Activated CD8-positive, alpha-beta memory T cell treated with anti-CD3 and anti-CD28 coated beads for 4 hours (primary cell): ENCODE results near the gene CLCNKB.
"Not testable (repeated sequence)": the region's sequence is repeated elsewhere in the genome, so short reads cannot be mapped to it uniquely, and the experiment has no call there.

ENCODE experiments used
- DNase-seq, 2 donors: peaks; one replicate each; pipeline ENCODE4 v3.0.0-alpha.2; 2020; ENCODE audit warnings: low read depth in 2 of 2

CLCNKB gene

GRCh38 chr1:16043521-16043920 lies at the start of gene CLCNKB:
Gene CLCNKB, plus strand, starts transcription at chr1:16043782. Its CDS starts 711 bp downstream, at chr1:16044493.
- no peak for DNase-seq

DNA sequence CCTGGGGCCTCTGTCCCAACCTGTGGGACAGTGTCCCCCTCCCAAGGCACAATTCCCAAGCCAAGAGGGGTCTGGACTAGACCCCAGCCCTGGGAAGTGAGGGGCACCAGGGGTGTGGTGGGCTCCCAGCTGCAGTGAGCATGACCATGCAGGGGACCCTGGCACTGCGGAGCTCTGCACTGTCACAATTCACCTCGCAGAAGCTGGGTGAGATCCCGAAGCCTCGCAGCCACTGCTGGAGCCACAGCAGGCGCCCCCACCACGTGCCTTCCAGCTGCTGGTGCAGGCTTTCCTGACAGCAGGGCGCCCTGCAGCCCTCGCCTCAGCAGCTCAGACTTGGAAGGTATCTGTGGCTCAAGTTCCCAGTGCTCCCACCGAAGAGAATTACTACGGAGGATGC lies 49.5 kb upstream of the CLCNKB start:
- no peak for DNase-seq

GRCh38 chr1:15994590-15995351 lies 48.8 kb upstream of the CLCNKB start:
- no peak for DNase-seq

GRCh38 chr1:15997076-15997585 lies 46.5 kb upstream of the CLCNKB start:
- DNase-seq, result no peak

DNA sequence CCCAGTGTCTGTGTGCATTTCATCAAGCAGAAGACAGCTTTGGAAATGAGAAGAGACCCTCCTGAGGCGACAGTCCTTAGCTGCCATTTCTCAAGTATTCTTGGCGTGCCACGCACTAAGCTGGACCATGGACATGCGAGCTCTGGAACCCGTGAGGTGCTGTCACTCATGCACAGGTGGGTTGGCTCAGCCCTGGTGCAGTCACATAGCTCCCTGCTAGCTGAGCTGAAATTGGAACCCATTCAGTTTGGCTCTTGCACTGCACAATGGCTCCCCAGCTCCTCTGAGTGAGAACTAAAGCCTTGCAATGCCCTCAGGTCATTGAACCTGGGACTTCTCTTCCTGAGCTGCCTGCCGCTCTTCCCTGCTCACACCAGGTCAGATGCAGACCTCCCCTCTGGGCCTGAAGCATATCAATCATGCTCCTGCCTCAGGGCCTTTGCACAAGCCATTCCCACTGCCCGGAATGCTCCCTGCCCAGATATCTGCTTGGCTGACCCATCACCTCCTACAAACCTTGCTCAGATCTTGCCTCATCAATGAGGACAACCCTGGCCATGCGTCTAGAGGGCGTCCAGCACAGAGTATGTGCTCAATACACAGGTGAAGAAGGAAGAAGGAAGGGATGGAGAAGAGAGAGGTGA lies 45.8 kb upstream of the CLCNKB start:
- no peak for DNase-seq

DNA sequence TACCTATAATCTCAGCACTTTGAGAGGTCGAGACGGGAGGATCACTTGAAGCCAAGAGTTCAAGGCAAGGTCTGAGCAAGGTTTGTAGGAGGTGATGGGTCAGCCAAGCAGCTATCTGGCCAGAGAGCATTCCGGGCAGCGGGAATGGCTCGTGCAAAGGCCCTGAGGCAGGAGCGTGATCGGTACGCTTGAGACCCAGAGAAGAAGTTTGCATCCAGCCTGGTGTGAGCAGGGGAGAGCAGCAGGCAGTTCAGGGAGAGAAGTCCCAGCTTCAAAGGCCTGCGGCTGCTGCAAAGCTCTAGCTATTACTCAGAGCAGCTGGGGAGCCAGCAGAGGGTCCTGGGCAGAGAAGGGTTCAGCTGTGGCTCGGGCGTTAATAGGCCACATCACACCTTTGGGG lies 44.7 kb upstream of the CLCNKB start:
- no peak for DNase-seq

- not testable (repeated sequence) for DNase-seq
Measured at GRCh38 chr1:16001274-16001673, 42.3 kb upstream of the CLCNKB start.

DNA sequence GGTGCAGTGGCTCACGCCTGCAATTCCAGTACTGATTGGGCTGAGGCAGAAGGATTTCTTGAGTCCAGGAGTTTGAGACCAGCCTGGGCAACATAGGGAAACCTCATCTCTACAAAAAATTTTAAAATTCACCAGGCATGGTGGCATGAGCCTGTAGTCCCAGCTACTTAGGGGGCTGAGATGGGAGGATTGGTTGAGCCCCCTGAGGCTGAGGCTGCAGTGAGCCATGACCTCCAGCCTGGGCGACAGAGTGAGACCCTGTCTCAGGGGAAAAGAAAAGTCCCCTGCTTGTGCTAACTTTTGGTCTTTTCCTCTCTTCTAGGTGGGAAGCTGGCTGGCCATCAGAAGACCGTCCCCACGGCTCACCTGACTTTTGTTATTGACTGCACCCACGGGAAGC lies 38.0 kb upstream of the CLCNKB start:
- DNase-seq, result no peak

DNA sequence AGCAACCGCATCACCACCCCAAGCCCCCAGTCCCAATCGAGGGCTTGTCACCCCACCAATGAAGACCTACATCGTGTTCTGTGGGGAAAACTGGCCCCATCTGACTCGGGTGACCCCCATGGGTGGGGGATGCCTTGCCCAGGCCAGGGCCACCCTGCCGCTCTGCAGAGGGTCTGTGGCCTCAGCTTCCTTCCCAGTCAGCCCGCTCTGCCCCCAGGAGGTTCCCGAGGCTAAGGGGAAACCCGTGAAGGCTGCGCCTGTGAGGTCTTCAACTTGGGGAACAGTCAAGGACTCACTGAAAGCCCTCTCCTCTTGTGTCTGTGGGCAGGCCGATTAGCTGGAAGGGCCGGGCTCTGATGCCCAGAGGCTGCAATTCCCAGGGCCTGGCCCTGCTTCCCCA lies 37.6 kb upstream of the CLCNKB start:
- no peak for DNase-seq

GRCh38 chr1:16006552-16007485 lies 36.8 kb upstream of the CLCNKB start:
- DNase-seq, result no peak

GRCh38 chr1:16007671-16008341 lies 35.8 kb upstream of the CLCNKB start:
- no peak for DNase-seq

GRCh38 chr1:16009030-16009460 lies 34.5 kb upstream of the CLCNKB start:
- peak; percentile 56 for DNase-seq

GRCh38 chr1:16009678-16010077 lies 33.9 kb upstream of the CLCNKB start:
- DNase-seq, result no peak

- DNase-seq, result no peak
Measured at GRCh38 chr1:16010837-16011236, 32.7 kb upstream of the CLCNKB start.

- no peak for DNase-seq
Measured at GRCh38 chr1:16011936-16012589, 31.5 kb upstream of the CLCNKB start.

DNA sequence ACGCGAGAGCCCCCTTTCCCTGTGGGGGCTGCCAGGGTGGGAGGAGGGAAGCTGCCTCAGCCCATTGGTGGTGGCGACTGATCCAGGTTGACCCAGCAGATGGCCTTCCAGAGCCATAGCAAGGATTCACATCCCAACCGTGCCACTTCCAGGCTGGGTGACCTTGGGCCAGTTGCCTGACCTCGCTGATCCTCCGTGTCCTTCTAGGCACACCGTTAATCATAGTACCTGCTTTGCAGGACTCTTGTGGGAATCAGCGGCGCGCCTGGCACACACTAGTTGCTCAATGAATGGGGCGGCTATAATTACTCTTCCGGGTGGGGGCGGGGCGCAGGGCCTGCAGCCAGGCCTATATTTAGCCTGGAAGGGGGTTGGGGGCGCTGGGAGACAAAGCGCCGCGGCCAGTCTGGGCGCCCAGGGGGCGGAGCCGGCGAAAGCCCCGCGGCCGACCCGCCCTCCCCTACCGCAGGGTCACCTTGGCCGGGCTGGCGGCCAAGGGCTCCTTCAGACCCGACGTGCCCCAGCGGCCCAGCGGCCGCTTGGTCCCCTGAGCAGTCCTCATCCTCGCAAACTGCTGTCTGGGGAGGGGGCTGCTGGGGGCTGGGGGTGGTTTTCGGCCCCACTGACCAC lies 30.9 kb upstream of the CLCNKB start:
- no peak for DNase-seq

DNA sequence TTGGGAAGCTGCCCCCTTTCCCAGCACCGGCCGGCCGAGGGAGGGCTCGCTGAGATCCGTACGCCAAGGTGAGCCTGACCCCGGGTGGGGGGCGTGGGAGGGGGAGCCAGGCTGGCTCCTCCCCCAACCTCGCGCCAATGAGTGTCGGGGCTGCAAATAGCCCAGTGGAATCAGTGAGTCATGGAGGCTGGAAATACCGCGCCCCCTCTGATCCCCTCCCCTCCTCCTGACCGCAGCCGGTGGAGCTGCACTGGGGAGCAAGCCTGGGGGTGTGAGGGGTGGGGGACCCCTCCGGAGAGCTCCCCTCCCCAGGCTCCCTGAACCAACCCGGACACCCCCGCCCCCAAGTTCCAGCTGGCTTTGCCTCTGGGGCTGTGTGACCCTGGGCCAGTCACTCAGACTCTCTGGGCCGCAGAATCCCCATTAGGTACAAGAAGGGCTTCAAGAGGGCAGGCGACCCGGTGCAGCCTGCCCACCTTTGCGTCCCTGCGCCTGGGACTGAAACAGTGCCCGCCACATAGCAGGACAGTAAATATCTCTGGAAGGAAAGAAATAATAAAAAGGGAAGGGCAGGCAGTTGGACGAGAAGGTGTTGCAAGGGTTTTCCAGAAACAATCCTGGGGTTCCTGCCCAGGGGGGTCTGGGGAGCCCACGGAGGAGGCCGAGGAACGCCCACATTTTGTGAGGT lies 30.2 kb upstream of the CLCNKB start:
- peak; percentile 38 to 60 for DNase-seq

DNA sequence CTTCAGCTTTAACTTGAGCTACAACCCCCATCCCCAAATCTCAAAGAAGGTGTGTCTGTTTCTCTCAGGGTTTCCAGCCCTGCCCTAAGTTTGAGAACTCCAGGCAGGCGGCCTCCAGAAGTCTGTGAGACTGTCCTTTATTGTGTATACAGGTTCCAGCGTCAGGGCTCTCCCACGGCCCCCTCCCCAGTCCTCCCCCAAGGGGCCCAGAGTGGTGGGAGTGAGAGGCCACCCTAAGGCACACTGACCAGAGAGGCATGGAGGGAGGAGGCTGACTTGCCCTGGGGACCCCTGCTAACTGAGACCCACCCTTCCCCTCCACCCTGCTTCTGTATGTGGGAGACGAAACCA lies 29.7 kb upstream of the CLCNKB start:
- DNase-seq, result no peak

DNA sequence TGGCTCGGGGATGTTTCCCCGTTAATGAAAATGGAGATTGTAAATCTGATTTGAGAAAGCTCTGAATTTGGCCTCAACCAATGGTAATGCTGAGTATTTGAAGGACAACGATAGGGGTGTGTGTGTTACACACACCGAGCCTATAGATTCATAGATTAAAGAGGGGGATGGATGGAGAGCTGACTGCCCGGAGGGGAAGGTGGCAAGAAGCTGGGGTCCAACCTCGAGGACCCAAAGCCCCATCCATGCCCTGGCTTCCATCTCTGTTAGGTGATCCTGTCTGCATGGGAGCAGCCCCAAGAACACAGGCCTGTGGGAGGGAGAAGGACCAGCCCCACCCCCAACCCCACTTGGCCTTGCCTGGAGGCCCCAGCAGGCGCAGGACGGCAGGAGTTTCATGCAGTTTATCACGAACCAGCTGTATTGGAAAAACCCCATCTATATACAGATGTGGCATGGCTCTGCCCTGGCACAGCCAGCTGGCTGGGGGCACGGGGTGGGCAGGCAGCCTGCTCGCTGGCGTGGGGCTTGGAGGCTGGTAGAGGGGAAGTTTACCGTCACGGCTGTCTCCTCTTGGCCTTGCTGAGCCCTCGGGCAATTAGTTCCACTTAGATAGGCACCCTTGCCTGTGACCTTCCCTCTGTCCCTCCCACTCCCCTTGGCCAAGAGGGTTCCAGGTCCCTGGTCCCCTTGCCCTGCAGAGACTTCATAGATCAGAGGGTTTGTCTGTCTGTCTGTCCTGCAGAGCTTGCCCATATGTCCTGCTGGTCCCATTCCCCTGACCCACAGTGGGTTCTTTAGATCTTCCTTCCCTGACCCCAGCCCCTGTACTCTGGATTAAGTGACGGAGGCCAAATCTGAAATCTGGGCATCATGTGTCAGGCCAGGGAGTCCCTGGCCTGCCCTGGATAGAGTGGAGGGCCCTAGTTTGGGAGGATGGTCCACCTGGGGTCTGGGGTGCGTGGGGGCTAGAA lies 28.8 kb upstream of the CLCNKB start:
- no peak for DNase-seq
